HG03280 (cell line): Measurements from ENCODE around the gene OR8D4.
"Not testable (repeated sequence)": the region's sequence is repeated elsewhere in the genome, so short reads cannot be mapped to it uniquely, and the experiment has no call there.

Source experiments
- ATAC-seq: cut with Tn5 transposase; IDR thresholded peaks from one replicate; pipeline ENCODE4 v1.9.1; 2021; ENCODE audit warnings: mild to moderate bottlenecking, moderate library complexity; ENCODE audit not compliant: unreplicated experiment

The OR8D4 gene

DNA sequence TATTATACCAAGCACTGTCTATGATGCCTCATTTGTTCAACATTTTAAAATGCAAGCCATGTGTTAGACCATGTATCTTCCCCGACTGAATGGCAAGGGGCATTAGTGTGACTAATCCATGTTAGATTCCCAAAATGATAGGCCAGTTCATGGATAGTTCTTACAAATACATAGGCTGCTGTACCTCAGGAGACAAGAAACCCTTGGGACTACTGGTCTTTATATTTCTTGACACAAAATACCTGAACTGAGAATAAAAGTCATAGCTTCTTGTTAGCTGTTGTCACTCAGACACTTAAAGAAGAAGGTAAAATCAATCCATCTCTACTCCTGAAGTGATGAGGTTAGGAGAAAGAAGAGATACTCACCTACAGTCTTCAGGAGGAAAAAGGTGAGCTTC, at the start of gene OR8D4:
Gene OR8D4, plus strand, starts transcription at position 301 of the 400 bp plus-strand sequence. CDS start 4,265 bp downstream, outside the sequence.
- ATAC-seq, result no peak

DNA sequence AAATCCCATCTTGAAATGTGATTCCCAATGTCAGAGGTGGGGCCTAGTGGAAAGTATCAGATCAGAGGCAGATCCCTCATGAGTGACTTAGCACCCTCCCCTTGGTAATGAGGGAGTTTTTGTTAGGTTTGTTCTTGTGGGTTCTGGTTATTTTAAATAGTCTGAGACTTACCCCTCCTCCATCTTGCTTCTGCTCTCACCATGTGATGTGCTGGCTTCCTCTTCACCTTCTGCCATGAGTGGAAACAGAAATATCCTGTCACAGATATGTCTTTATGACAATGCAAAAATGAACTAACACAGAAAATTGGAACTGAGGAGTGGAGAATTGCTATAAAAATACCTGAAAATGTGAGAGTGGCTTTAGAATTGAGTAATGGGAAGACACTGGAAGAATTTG, 49.6 kb upstream of the OR8D4 start:
- ATAC-seq, result no peak

DNA sequence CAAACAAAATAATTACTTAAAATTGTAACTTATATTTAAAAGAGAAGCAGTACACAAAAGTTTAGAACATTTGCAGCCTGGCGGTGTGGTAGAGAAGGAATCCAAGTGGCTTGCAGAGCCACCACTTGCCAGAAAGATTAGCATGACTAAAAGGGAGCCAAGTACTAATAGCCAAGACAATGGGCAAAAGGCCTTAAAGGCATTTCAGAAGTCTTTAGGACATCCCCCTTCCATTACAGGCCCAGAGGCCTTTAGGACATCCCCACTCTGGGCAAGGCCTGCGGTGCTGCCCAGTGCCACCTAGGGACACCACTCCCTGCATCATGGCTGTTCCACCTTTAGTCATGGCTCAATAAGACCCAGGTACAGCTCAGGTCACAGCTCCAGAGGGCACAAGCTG, 48.9 kb upstream of the OR8D4 start:
- no peak for ATAC-seq

DNA sequence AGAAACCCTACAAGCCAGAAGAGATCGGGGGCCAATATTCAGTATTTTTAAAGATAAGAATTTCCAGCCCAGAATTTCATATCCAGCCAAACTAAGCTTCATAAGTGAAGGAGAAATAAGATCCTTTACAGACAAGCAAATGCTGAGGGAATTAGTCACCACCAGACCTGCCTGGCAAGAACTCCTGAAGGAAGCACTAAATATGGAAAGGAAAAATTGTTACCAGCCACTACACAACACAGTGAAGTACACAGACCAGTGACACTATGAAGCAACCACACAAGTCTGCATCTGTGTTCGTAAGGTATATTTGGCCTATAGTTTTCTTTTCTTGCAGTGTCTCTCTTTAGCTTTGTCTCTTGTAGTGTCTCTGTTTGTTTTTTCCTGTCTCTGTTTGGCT, 45.5 kb upstream of the OR8D4 start:
- no peak for ATAC-seq

DNA sequence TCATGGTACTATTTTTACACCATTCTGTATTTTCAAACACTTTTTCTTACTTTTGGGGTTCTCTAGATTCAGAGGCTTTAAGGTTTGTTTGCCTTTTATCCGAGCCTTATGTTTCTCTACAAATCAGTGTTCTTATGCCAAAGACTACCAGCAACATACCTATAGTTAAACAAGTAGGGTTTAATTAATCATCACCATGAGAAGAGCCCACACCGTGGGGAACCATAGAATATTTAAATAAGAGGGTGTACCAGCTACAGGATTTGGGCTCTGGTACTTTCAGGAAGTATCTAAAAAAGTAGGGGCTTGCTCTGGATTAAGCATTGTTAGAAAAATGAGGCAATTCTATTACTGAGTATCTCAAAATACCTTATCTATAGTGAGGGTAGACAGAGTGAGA, 42.2 kb upstream of the OR8D4 start:
- ATAC-seq, result no peak

DNA sequence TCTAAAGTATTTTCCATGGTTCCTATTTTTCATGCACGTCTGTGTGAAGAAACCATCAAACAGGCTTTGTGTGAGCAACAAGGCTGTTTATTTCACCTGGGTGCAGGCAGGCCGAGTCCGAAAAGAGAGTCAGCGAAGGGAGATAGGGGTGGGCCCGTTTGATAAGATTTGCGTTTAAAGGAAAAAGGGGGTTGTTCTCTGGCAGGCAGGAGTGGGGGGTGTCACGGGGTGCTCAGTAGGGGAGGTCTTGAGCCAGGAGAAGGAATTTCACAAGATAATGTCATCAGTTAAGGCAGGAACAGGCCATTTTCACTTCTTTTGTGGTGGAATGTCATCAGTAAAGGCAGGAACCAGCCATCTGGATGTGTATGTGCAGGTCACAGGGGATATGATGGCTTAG, 36.7 kb upstream of the OR8D4 start:
- not testable (repeated sequence) for ATAC-seq

DNA sequence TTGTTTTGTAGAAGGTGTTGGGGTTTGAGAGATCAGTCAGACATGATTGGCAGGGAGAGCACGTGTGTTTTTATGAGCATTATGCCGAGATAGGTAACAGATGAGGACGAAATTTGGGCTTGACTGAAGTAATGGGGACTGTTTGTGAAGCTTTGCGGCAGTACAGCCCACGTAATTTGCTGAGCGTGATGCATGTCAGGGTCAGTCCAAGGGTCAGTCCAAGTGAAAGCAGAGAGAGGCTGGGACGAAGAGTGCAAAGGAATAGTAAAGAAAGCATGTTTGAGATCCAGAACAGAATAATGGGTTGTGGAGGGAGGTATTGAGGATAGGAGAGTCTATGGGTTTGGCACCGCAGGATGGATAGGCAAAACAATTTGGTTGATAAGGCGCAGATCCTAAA, 34.2 kb upstream of the OR8D4 start:
- not testable (repeated sequence) for ATAC-seq

DNA sequence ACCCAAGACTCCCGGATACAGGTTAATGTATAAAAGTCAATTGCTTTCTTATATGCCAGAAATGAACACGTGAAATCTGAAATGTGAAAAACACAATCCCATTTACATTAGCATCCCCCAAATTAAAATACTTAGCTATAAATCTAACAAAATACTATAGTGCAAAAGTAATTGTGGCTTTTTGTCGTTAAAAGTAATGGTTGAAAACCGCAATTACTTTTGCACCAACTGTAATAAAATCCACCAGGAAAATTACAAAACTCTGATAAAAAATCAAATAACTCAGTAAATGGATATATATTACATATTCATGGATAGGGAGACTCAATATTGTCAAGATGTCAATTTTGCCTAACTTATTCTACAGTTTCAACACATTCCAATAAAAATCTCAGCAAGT, 21.1 kb upstream of the OR8D4 start:
- ATAC-seq, result no peak

DNA sequence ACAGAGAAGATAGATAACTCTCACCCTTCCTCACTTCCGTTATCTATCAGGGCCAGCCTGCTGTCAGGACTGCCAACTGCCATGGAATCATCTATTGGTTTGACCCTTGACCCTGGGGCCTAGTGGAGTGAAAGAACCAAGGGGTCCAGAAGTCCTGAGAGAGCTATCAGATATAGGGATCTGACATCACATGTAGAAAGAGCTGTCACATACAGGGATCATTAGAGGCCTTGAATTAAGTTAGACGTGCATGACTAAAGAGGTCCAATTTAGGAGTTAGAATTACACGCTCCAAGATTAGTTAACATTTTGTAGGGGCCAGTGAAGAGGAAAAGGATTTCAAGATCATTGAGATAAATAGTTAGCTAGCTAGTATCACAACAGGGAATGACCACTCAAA, 16.4 kb upstream of the OR8D4 start, which contains the start of gene TMEM225:
Gene TMEM225, minus strand, starts transcription at position 101 of the 400 bp plus-strand sequence. CDS start 245 bp downstream, outside the sequence.
- ATAC-seq, result no peak

DNA sequence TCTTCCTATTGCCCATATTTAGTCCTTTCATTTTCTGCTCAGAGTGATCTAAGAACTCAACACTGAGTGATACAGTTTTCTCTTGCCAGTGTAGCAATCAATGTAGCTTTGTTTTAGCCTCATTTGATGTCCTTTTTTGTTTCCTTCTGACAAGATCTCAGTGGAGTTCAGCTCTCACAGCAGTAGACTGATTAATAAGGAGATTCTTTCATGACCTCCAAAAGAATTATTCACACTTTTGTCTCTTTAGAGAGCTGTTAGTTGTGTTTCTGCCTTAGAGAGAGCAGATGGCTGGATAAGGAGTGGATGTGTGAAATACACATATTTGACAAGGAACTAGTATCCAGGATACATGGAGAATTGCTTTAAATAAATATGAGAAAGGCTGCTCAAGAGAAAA, 9.9 kb upstream of the OR8D4 start:
- no peak for ATAC-seq

DNA sequence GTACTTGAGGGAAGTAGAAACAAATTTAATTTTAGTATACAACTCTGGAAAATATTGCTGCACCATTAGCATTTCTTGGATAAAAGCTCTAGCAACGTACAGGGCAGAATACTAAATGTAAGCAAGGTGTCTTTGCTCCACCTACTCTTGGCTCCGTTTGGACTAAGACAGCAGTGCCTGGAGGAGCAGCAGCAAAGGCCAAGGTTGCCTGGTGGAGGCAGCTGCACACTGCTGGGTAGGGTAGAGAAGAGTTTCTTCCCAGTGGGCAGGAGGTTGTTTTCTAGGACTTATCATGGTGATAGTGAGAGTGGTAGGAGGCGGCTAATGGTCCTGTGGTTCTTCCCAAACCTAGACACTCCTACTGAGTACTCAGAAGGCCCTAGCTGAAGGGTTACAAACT, 2.2 kb upstream of the OR8D4 start:
- ATAC-seq, result no peak

DNA sequence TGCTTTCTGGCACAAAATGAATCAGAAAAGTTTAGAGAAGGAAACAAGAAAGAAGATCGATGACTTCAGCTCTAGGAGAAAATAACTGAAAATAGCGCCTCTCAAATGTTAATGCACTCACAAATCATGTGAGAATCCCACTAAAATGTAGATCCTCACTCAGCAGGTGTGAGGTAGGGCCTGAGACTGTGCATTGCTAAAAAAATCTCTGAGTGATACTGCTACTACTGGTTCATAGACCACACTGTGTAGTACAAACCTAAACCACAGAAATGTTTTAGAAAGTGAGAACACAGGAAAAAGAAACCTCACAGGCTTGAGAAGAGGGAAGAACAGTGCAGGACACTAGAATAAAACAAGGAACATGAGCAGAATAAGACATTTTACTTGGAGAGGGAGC, 2.0 kb downstream of the OR8D4 start:
- ATAC-seq, result no peak

DNA sequence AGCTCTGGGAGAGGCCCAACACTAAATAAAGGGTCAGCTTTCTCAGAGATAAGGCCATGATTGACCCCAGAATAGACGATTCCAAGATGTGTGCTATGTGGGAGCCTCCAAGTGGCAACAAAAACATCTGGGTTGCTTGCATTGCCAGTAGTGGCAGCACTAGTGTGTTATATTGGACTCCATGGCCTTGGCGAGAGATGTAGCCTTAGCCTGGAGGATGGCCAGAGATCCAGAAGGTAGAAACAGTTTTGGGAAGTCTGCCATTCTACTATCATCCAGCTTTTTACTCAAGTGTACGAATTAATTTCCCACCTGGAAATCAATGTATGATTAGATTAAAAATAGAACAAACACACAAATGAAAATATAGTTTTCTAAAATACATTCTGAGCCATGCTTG, 3.0 kb downstream of the OR8D4 start:
- ATAC-seq, result no peak

DNA sequence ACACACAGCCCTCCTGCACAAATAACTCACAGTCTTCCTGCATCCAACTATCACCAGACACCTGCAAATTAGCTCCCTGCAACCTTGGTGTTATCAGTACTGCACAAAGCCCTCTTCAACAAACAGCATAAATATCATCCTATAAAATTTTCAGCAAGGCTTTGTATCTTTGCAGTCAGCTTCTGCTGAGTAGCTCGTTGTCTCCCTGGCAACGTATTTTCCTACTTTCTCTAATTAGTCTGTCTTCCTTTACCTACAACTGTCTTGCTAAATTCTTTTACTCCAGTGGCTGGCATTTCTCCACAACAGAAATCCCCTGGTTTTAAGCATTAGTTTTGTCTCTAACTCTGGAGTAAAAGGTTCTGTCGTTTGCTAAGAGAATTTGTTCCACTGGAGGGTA, 3.9 kb downstream of the OR8D4 start:
- ATAC-seq, result no peak

DNA sequence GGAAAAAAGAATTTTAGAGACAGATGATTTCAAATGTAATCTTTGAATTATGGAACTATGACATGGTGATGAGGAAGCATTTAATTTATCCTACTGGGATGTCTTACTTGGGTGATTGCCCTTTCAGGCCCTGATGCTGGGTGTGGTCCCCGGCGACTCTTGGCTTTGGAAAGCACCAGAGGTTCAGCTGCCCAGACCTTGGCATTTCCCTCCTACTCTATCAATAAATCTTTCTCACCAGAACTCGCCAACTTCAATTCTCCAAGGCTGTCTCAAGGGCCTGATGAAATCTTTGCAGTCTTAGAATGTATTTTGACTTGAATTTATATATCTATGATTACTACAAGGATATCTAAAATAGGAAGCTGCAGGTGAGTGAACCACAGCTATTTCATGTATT, 19.0 kb downstream of the OR8D4 start:
- ATAC-seq, result no peak

DNA sequence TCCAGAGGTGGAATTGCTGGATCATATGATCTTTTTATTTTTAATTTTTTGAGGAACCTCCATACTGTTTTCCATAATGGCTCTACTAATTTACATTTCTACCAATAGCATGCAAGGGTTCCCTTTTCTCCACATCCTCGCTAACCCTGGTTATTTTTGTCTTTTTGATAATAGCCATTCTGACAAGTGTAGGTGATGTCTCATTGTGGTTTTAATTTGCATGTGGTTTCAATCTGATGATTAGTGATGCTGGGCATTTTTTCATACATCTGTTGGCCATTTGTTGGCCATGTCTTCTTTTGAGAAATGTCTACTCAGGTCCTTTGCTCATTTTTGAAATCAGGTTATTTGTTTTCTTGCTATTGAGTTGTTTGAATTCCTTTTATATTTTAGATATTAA, 22.1 kb downstream of the OR8D4 start:
- no peak for ATAC-seq

DNA sequence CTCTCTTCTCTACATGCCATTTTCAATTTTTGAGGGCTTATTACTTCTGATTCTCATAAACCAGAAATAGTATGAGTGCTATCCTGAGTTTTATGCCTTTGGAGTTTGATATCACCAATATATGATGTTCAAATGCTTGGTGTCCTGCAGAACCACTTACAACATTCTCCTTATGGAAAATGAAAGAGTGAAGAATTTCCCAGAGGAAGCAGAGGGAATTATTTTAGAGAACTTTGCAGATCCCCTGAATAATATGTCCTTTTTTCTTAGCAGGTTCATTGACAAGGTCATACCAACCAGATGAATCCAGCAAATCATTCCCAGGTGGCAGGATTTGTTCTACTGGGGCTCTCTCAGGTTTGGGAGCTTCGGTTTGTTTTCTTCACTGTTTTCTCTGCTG, 37.4 kb downstream of the OR8D4 start, which contains the start of gene OR4D5:
Gene OR4D5, plus strand, starts transcription at position 301 of the 400 bp plus-strand sequence. Its CDS starts 0 bp downstream, at position 301.
- ATAC-seq, result no peak

DNA sequence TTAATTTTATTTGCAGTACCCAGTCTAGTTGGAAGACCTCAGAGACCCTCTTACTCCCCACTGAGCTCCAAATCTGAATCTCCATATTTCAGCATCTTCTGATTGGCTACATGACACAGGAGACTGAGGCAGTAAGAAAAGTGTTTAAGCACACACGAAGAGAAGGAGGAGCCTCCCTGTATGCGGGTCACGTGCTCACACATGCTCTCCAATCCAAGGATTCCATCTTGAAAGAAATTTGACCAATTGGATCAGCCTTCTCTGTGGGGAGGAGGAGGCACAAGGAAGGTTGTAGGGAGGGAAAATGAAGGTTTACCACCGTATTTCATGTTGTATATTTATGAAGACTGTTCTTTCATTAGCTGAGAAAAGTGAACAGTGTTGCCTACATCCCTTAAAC, 40.4 kb downstream of the OR8D4 start:
- ATAC-seq, result no peak

DNA sequence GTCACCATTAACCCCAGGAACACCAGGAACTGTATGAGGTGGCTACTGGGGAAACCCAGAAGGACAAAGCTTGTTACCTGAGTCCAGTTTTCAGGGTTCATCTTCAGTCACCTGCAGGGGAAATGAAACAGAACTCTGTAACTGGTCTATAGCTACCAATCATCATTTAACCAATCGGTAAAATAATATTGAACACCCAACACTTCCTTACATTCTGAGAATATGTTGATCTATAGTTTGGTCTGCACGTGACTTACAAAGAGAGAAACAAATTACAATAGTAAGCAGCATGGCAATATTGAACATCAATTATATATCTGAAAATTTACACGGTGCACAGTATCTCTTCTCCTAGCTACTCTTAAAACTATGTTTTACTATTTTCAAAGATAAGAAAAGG, 41.8 kb downstream of the OR8D4 start, which contains the start of gene OR6T1:
Gene OR6T1, minus strand, starts transcription at position 101 of the 400 bp plus-strand sequence. Its CDS starts 0 bp downstream, at position 101.
- ATAC-seq, result no peak

DNA sequence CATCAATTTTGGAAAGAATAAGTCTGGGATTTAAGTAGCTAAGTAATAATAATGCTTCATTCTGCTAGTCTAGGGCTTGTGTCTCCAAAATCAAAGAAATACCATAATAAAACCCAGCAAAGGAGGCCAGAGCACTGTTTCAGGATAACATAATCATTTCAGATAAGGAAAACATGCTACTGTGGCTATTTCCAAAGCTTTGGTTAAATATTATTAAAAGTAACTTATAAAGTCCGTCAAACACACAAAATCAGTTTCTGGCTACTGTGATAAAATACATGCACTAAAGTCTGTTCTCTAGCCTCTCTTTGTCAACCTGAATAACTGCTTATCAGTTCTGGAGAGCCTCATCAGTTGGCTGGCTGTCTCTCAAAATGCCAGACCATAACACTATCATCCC, 43.2 kb downstream of the OR8D4 start:
- no peak for ATAC-seq

DNA sequence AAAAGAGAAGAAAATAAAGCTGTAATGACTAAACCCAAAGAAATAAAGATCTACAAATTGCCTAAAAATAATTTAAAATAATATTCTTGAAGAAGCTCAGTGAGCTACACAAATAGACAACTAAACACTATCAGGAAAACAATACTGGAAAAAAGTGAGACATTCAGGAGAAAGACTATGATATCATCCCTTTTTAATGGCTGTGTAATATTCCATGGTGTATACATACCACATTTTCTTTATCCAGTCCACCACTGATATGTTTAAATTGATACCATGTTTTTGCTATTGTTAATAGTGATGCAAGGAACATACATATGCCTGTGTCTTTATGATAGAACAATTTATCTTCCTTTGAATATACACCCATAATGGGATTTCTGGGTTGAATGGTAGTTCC, 54.8 kb downstream of the OR8D4 start:
- ATAC-seq, result no peak
